Measurements from ENCODE around the gene C1QTNF6. TPM values are rescaled to one million over a fixed set of nuclear protein-coding genes. Genes with fewer than 3 reads are reported as not detected.

The C1QTNF6 gene
- total RNA-seq, 2 experiments from 2014 or later: 6.1 to 6.2 TPM

- Mint-ChIP-seq H3K27me3 (ENCODE audit: low read depth) (no peaks in the 10 kb centered on the region), H3K27ac (no peak overlapping the region), H3K4me3 (no peak overlapping the region), H3K4me1 (ENCODE audit: low read depth) (peaks cover 59% of the 10 kb centered on the region), H3K9me3 (ENCODE audit: insufficient read depth) (peaks cover 5% of the 10 kb centered on the region), H3K36me3 (ENCODE audit: low read depth) (peaks cover 4% of the 10 kb centered on the region)
- ChIA-PET CTCF (interaction anchor here (2.3 kb wide), 2 partner anchors 10 to 43 kb away, joined by 8 to 10 read pairs; no protein-coding TSS in a partner anchor), POLR2A (interaction anchor here (0.6 to 1.3 kb wide), 3 partner anchors 10 to 87 kb away, joined by 3 to 5 read pairs (median 3); partner anchors contain the start of gene RAC2)
- DNase-seq (no peak), ATAC-seq (no peak)
These were observed 31.2 kb downstream of the C1QTNF6 start for GRCh38 chr22:37156686-37157435.

GRCh38 chr22:37155971-37156370, 32.1 kb downstream of the C1QTNF6 start:
- H3K27ac Mint-ChIP-seq: peak overlapping the region; percentile 6
- H3K9me3 Mint-ChIP-seq (ENCODE audit: insufficient read depth): peaks cover 2% of the 10 kb centered on the region
- no peak for DNase-seq
- peaks cover 55% of the 10 kb centered on the region for H3K4me1 Mint-ChIP-seq (ENCODE audit: low read depth)
- H3K4me3 Mint-ChIP-seq: no peak overlapping the region
- no peaks in the 10 kb centered on the region for H3K27me3 Mint-ChIP-seq (ENCODE audit: low read depth)
- ATAC-seq: no peak
- CTCF ChIA-PET: interaction anchor here (2.3 kb wide), 2 partner anchors 10 to 44 kb away, joined by 8 to 10 read pairs; no protein-coding TSS in a partner anchor
- H3K36me3 Mint-ChIP-seq (ENCODE audit: low read depth): peaks cover 5% of the 10 kb centered on the region
- POLR2A ChIA-PET: no interaction called here

DNA sequence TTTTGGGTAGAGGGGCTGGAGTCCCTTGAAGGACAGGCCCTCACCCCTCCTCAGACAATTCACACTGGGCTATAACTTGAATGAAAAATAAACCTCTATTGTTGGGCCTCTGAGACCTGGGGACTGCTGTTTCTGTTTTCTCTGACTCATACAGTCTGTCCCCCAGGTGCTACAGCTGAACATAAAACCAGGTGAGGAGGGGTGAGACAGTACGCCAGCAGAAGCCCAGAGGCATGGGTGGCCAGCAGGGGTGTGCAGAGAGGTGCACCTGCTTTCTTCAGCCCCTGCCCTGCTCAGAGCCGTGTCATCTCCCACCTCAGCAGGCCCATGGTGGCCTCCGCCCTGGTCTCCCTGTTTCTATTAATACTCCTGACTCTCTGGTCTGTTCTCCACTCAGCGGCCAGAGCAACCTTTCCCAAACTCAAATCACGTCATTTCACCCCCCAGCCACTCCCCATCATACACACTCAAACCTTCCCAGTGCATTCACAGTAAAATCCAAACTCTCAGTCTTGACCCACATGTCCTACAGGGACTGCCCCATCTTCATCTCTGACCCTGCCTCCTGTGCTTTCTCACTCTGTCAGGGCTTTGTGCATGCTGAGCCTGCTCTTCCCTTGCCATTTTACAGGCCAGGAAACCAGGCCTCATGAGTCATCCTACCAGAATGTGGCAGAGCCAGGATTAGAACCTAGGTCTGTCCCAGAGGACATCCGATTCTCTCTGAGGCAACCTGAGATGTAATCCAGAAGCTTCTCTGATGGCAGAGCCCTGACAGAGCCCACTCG, 32.9 kb downstream of the C1QTNF6 start:
- Mint-ChIP-seq H3K27me3 (ENCODE audit: low read depth) (no peaks in the 10 kb centered on the region), H3K4me1 (ENCODE audit: low read depth) (peaks cover 56% of the 10 kb centered on the region), H3K9me3 (ENCODE audit: insufficient read depth) (peaks cover 6% of the 10 kb centered on the region), H3K4me3 (no peak overlapping the region), H3K27ac (peak overlapping the region; percentile 14), H3K36me3 (ENCODE audit: low read depth) (peaks cover 12% of the 10 kb centered on the region)
- ATAC-seq (no peak), DNase-seq (no peak)
- POLR2A ChIA-PET: no interaction called here
- CTCF ChIA-PET: no interaction called here

GRCh38 chr22:37153901-37154300, 34.1 kb downstream of the C1QTNF6 start:
- ChIA-PET POLR2A (interaction anchor here (0.7 kb wide), 1 partner anchor 12 kb away, joined by 3 read pairs; no protein-coding TSS in a partner anchor), CTCF (interaction anchor here (7.0 to 7.3 kb wide), 2 partner anchors 10 to 29 kb away, joined by 81 to 132 read pairs; no protein-coding TSS in a partner anchor)
- DNase-seq: no peak
- H3K9me3 Mint-ChIP-seq (ENCODE audit: insufficient read depth): peaks cover 6% of the 10 kb centered on the region
- peaks cover 21% of the 10 kb centered on the region for H3K36me3 Mint-ChIP-seq (ENCODE audit: low read depth)
- no peaks in the 10 kb centered on the region for H3K27me3 Mint-ChIP-seq (ENCODE audit: low read depth)
- ATAC-seq: no peak
- H3K4me1 Mint-ChIP-seq (ENCODE audit: low read depth): peaks cover 48% of the 10 kb centered on the region
- H3K4me3 Mint-ChIP-seq: no peak overlapping the region
- no peak overlapping the region for H3K27ac Mint-ChIP-seq

- Mint-ChIP-seq H3K9me3 (ENCODE audit: insufficient read depth) (peaks cover 6% of the 10 kb centered on the region), H3K27ac (no peak overlapping the region), H3K27me3 (ENCODE audit: low read depth) (no peaks in the 10 kb centered on the region), H3K4me1 (ENCODE audit: low read depth) (peaks cover 46% of the 10 kb centered on the region), H3K4me3 (no peak overlapping the region), H3K36me3 (ENCODE audit: low read depth) (peaks cover 45% of the 10 kb centered on the region)
- ChIA-PET CTCF (interaction anchor here (1.5 to 7.3 kb wide), 5 partner anchors 12 to 48 kb away, joined by 4 to 132 read pairs (median 32); no protein-coding TSS in a partner anchor), POLR2A (interaction anchor here (6.3 kb wide), 1 partner anchor 11 kb away, joined by 100 read pairs; no protein-coding TSS in a partner anchor)
- no peak for ATAC-seq
- no peak for DNase-seq
These were observed 36.6 kb downstream of the C1QTNF6 start for GRCh38 chr22:37151401-37151800.

- Mint-ChIP-seq H3K9me3 (ENCODE audit: insufficient read depth) (peaks cover 6% of the 10 kb centered on the region), H3K4me3 (no peak overlapping the region), H3K27ac (peak overlapping the region; percentile 83), H3K36me3 (ENCODE audit: low read depth) (peaks cover 52% of the 10 kb centered on the region), H3K4me1 (ENCODE audit: low read depth) (peaks cover 46% of the 10 kb centered on the region), H3K27me3 (ENCODE audit: low read depth) (no peaks in the 10 kb centered on the region)
- CTCF ChIA-PET: interaction anchor here (0.7 to 7.3 kb wide), 9 partner anchors 13 to 377 kb away, joined by 3 to 132 read pairs (median 8); no protein-coding TSS in a partner anchor
- POLR2A ChIA-PET: interaction anchor here (0.8 to 6.3 kb wide), 11 partner anchors 10 to 93 kb away, joined by 3 to 100 read pairs (median 13); partner anchors contain the start of gene RAC2
- no peak for DNase-seq
- ATAC-seq: no peak
These were observed 37.3 kb downstream of the C1QTNF6 start for GRCh38 chr22:37150701-37151100.

DNA sequence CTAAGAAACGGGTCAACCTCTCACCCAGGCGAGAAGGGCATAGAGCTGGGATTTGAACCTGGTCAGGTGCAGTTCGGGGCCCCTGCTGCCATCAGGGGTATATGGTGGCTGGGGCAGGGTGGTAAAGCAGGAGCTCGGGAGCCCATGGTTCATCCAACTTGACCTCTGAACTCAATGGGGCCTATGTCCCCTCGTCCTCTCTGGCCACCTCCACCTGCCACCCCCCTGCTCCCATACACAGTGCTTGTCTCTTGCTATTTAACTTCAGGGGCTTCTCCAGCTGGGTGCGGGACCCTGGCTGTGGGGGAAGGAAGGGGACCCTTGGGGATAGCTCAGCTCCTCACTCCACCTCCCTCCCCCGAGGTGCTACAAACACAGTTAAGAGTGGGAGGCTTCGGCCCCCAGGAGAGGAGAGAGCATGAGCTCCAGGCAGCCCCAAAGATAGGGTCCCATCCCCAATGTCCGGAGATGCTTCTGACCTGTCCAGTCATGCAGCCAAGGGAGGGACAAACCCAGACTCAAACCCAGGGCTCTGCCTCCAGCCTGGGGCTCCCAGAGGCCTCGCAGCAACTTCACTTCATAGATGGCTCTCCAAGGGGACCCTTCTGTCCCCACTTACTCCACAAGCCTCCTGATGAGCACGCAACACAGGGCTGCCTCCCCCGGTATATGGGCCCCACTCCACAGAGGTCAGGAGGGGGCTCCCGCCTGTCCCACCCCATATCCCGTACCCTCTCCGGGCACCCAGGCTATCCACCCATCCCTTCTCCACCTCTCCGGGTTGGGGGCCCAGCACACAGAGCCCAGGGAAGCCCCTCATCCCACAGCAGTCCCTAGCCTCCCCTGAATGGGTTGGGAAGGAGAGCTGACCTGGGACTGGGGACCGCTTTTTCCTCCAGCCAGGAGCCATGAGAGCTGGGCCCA, 39.0 kb downstream of the C1QTNF6 start:
- Mint-ChIP-seq H3K36me3 (ENCODE audit: low read depth) (peaks cover 65% of the 10 kb centered on the region), H3K27ac (peak overlapping the region; percentile 99), H3K4me3 (peak overlapping the region; percentile 84), H3K4me1 (ENCODE audit: low read depth) (peaks cover 56% of the 10 kb centered on the region), H3K27me3 (ENCODE audit: low read depth) (no peaks in the 10 kb centered on the region), H3K9me3 (ENCODE audit: insufficient read depth) (peaks cover 6% of the 10 kb centered on the region)
- DNase-seq (no peak), ATAC-seq (peak; percentile 8)
- CTCF ChIA-PET: interaction anchor here (0.7 to 7.3 kb wide), 22 partner anchors 9 to 459 kb away, joined by 3 to 132 read pairs (median 4); no protein-coding TSS in a partner anchor
- POLR2A ChIA-PET: interaction anchor here (0.6 to 6.3 kb wide), 30 partner anchors 9 to 461 kb away, joined by 3 to 100 read pairs (median 4); partner anchors contain the start of gene RAC2

DNA sequence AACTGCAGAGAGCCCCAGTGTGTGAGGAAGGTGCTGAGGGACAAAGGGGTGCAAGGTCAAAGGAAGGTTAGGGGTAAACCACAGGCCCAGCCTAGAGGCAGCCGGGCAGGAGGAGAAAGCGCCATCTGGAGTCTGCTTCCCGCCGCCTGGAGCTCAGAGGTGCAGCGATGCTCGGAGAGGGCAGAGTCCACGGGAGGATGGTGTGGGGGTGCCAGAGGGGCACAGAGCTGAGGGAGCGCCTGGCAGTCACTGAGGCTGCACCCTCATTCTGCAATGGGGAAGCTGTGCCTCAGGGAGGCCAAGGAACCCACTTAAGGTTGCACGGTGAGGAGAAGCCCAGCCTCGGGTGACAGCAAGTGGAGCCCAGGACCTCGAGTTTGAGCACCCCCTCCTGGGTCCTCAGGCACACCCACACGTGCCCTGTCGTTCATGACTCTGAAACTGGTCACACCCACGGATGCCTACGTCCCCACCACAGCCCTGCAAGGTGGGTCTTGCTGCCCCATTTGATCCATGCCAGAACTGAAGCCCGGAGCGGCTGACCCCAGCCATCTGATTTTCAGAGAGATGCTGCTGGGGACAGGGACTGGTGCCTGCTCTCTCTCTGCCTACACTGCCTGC, 39.9 kb downstream of the C1QTNF6 start:
- CTCF ChIA-PET: interaction anchor here (1.0 to 7.3 kb wide), 15 partner anchors 9 to 97 kb away, joined by 3 to 132 read pairs (median 4); partner anchors contain the start of gene KCTD17
- ATAC-seq: peak; percentile 11
- Mint-ChIP-seq H3K4me1 (ENCODE audit: low read depth) (peaks cover 65% of the 10 kb centered on the region), H3K27ac (peak overlapping the region; percentile 99), H3K27me3 (ENCODE audit: low read depth) (no peaks in the 10 kb centered on the region), H3K9me3 (ENCODE audit: insufficient read depth) (peaks cover 6% of the 10 kb centered on the region), H3K4me3 (peak overlapping the region; percentile 84), H3K36me3 (ENCODE audit: low read depth) (peaks cover 74% of the 10 kb centered on the region)
- peak; percentile 54 for DNase-seq
- POLR2A ChIA-PET: interaction anchor here (0.9 to 6.3 kb wide), 12 partner anchors 8 to 288 kb away, joined by 3 to 100 read pairs (median 20); no protein-coding TSS in a partner anchor

- H3K27ac Mint-ChIP-seq: peak overlapping the region; percentile 99
- peaks cover 72% of the 10 kb centered on the region for H3K4me1 Mint-ChIP-seq (ENCODE audit: low read depth)
- POLR2A ChIA-PET: interaction anchor here (0.6 to 6.3 kb wide), 10 partner anchors 15 to 288 kb away, joined by 3 to 100 read pairs (median 10); no protein-coding TSS in a partner anchor
- peaks cover 6% of the 10 kb centered on the region for H3K9me3 Mint-ChIP-seq (ENCODE audit: insufficient read depth)
- no peak for DNase-seq
- no peak for ATAC-seq
- no peaks in the 10 kb centered on the region for H3K27me3 Mint-ChIP-seq (ENCODE audit: low read depth)
- CTCF ChIA-PET: interaction anchor here (0.6 to 7.3 kb wide), 13 partner anchors 8 to 96 kb away, joined by 3 to 132 read pairs (median 5); partner anchors contain the start of gene KCTD17
- peak overlapping the region; percentile 84 for H3K4me3 Mint-ChIP-seq
- H3K36me3 Mint-ChIP-seq (ENCODE audit: low read depth): peaks cover 82% of the 10 kb centered on the region
These were observed 40.7 kb downstream of the C1QTNF6 start for GRCh38 chr22:37147186-37147990.
